Measurements from ENCODE around the gene SLC35E1. TPM values are rescaled to one million over a fixed set of nuclear protein-coding genes. Genes with fewer than 3 reads are reported as not detected.

The SLC35E1 gene
- total RNA-seq, 1 experiment from 2014 or later, result 49.1 TPM

DNA sequence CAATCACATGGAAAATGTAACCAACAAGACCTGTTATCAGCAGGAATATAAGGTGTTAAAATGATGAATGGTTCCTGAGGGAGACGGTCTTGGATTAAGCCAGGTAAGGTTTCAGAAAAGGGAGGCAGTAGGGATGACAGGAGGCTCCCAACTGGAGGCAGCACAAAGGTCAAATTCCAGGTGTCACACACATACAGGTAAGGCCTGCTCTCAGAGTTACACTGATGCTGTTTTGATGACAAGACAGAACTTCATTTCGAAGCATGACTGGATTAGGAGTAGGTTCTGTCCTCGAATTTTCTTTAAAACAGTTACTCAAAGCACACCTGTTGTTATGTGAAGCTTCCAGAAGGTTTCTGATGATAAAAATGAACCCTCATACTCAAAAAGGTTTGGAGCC, 48.4 kb upstream of the SLC35E1 start (continued):
- TF ChIP-seq TCF7L2 (IDR thresholded peaks at IDR 0.05; ENCODE audit: borderline replicate concordance, extremely low read depth, insufficient read depth, insufficient read length), result no peak
- no peak for TF ChIP-seq JUND (IDR thresholded peaks at IDR 0.05)
- TF ChIP-seq, protein P1, sequence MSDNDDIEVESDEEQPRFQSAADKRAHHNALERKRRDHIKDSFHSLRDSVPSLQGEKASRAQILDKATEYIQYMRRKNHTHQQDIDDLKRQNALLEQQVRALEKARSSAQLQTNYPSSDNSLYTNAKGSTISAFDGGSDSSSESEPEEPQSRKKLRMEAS (IDR thresholded peaks at IDR 0.05), result no peak
- TF ChIP-seq POLR2A (IDR thresholded peaks at IDR 0.05; ENCODE audit: borderline replicate concordance, extremely low read depth, insufficient read depth, insufficient read length), result no peak

DNA sequence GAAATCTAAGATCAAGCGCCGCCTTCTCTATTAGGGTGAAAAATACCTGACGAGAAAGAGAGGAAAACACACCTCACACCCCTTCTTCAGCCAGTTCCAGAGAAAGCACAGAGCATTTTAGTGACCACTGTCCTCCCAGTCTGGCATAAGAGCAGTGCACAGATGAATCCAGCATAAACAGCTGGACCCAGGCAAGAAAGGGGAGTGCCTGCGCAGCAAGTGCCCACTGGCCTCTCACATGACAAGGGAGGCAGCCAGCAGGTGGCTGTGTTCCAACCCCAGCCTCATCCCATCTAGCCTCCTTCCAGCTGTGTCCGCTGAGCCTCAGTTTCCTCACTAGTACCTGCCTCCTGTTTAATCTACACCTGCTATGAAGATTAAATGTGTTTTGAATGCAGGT, 47.8 kb upstream of the SLC35E1 start:
- no peak for DNase-seq (ENCODE audit: low read depth, low spot score)
- ChIA-PET POLR2A (no interaction called here), RAD21 (ENCODE audit: low non-redundant PET in 1 of 2, low total read pairs in 2 of 2, uncharacterized antibody in 2 of 2, unreplicated experiment in 2 of 2) (no interaction called here), CTCF (no interaction called here)
- Histone ChIP-seq H3K27ac (ENCODE audit: low read depth, low read length) (no peak overlapping the region), H4K20me1 (ENCODE audit: insufficient read depth) (0 out of 2 replicates have a peak, but pooled peaks cover 5% of the 10 kb centered on the region), H3K36me3 (ENCODE audit: control insufficient read depth in 1 of 2, insufficient read depth in 2 of 2, low read length in 2 of 2) (peaks cover 3 to 12% of the 10 kb centered on the region in 2 experiments; a peak in 2 of 4 replicates), H2AFZ (ENCODE audit: low read depth, low read length, poor library complexity, severe bottlenecking) (no peak overlapping the region), H3K27me3 (ENCODE audit: insufficient read depth, low read length) (no peaks in the 10 kb centered on the region), H3K9me3 (ENCODE audit: control insufficient read depth in 1 of 2, insufficient read depth in 1 of 2, low read depth in 1 of 2, low read length in 2 of 2) (no peaks in the 10 kb centered on the region), H3K4me3 (replicated peaks in 1 of 2; ENCODE audit: low read depth in 1 of 2, low read length in 2 of 2) (no peak overlapping the region), H3K9ac (ENCODE audit: low read length) (no peak overlapping the region), H3K79me2 (ENCODE audit: insufficient read depth, low read length) (peaks cover 99% of the 10 kb centered on the region), H3K4me1 (ENCODE audit: control insufficient read depth in 1 of 2, insufficient read depth in 2 of 2, low read length in 2 of 2) (0 out of 4 replicates have a peak, but pooled peaks cover 0 to 8% of the 10 kb centered on the region in 2 experiments), H3K9me2 (ENCODE audit: insufficient read depth) (no peaks in the 10 kb centered on the region), H3K4me2 (ENCODE audit: low read length) (no peak overlapping the region)
- no TSS peak for BruUV-seq (replicated peaks)
- intact Hi-C loops (cut with micrococcal nuclease), result no loop called here
- no peak for ATAC-seq
- TF ChIP-seq RAD21 (IDR thresholded peaks at IDR 0.05; ENCODE audit: low read depth) (no peak), YY1 (IDR thresholded peaks at IDR 0.05; ENCODE audit: extremely low read depth, insufficient replicate concordance, low read depth, low read length) (no peak), ZNF274 (IDR thresholded peaks at IDR 0.05; ENCODE audit: low read depth, low read length) (no peak), CEBPB (IDR thresholded peaks at IDR 0.05; ENCODE audit: low read depth) (no peak), EZH2phosphoT487 (IDR thresholded peaks at IDR 0.05; ENCODE audit: borderline replicate concordance) (no peak), POLR2AphosphoS5 (IDR thresholded peaks at IDR 0.05; ENCODE audit: low read depth, low read length) (no peak), SIN3A (IDR thresholded peaks at IDR 0.05; ENCODE audit: low read depth) (no peak), JUND (IDR thresholded peaks at IDR 0.05) (no peak), EZH2 (IDR thresholded peaks at IDR 0.05) (no peak), ZFX (IDR thresholded peaks at IDR 0.05) (no peak), ELF1 (IDR thresholded peaks at IDR 0.05; ENCODE audit: borderline replicate concordance, low read depth) (no peak), SRF (IDR thresholded peaks at IDR 0.05; ENCODE audit: low read depth) (no peak)
- TF ChIP-seq, protein P2, sequence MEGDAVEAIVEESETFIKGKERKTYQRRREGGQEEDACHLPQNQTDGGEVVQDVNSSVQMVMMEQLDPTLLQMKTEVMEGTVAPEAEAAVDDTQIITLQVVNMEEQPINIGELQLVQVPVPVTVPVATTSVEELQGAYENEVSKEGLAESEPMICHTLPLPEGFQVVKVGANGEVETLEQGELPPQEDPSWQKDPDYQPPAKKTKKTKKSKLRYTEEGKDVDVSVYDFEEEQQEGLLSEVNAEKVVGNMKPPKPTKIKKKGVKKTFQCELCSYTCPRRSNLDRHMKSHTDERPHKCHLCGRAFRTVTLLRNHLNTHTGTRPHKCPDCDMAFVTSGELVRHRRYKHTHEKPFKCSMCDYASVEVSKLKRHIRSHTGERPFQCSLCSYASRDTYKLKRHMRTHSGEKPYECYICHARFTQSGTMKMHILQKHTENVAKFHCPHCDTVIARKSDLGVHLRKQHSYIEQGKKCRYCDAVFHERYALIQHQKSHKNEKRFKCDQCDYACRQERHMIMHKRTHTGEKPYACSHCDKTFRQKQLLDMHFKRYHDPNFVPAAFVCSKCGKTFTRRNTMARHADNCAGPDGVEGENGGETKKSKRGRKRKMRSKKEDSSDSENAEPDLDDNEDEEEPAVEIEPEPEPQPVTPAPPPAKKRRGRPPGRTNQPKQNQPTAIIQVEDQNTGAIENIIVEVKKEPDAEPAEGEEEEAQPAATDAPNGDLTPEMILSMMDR (IDR thresholded peaks at IDR 0.05 in 2 of 3, conservative IDR thresholded peaks at IDR 0.05 in 1 of 3; ENCODE audit: borderline replicate concordance in 1 of 3, insufficient read depth in 1 of 3, low read depth in 2 of 3, low read length in 2 of 3), result no peak
- TF ChIP-seq, protein P3, sequence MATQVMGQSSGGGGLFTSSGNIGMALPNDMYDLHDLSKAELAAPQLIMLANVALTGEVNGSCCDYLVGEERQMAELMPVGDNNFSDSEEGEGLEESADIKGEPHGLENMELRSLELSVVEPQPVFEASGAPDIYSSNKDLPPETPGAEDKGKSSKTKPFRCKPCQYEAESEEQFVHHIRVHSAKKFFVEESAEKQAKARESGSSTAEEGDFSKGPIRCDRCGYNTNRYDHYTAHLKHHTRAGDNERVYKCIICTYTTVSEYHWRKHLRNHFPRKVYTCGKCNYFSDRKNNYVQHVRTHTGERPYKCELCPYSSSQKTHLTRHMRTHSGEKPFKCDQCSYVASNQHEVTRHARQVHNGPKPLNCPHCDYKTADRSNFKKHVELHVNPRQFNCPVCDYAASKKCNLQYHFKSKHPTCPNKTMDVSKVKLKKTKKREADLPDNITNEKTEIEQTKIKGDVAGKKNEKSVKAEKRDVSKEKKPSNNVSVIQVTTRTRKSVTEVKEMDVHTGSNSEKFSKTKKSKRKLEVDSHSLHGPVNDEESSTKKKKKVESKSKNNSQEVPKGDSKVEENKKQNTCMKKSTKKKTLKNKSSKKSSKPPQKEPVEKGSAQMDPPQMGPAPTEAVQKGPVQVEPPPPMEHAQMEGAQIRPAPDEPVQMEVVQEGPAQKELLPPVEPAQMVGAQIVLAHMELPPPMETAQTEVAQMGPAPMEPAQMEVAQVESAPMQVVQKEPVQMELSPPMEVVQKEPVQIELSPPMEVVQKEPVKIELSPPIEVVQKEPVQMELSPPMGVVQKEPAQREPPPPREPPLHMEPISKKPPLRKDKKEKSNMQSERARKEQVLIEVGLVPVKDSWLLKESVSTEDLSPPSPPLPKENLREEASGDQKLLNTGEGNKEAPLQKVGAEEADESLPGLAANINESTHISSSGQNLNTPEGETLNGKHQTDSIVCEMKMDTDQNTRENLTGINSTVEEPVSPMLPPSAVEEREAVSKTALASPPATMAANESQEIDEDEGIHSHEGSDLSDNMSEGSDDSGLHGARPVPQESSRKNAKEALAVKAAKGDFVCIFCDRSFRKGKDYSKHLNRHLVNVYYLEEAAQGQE (IDR thresholded peaks at IDR 0.05; ENCODE audit: low read depth), result no peak
- TF ChIP-seq, protein P4, sequence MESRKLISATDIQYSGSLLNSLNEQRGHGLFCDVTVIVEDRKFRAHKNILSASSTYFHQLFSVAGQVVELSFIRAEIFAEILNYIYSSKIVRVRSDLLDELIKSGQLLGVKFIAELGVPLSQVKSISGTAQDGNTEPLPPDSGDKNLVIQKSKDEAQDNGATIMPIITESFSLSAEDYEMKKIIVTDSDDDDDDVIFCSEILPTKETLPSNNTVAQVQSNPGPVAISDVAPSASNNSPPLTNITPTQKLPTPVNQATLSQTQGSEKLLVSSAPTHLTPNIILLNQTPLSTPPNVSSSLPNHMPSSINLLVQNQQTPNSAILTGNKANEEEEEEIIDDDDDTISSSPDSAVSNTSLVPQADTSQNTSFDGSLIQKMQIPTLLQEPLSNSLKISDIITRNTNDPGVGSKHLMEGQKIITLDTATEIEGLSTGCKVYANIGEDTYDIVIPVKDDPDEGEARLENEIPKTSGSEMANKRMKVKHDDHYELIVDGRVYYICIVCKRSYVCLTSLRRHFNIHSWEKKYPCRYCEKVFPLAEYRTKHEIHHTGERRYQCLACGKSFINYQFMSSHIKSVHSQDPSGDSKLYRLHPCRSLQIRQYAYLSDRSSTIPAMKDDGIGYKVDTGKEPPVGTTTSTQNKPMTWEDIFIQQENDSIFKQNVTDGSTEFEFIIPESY (IDR thresholded peaks at IDR 0.05; ENCODE audit: extremely low read depth, insufficient replicate concordance, low read length), result no peak
- TF ChIP-seq, protein P5, sequence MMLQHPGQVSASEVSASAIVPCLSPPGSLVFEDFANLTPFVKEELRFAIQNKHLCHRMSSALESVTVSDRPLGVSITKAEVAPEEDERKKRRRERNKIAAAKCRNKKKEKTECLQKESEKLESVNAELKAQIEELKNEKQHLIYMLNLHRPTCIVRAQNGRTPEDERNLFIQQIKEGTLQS (IDR thresholded peaks at IDR 0.05), result no peak
